GM06990 (cell line): Measurements from ENCODE around the gene CTNNAL1.

Experiments
- DNase-seq: peaks from one replicate; pipeline ENCODE4 v3.0.0-alpha.2; 2011; ENCODE audit not compliant: insufficient read length; ENCODE audit errors: extremely low read depth
- H3K27me3 ChIP-seq: replicated peaks from 2 replicates; pipeline ENCODE4 v1.6.0; 2011; ENCODE audit warnings: low read length; ENCODE audit not compliant: control insufficient read depth, insufficient read depth
- H3K36me3 ChIP-seq: 2 replicates; pipeline ENCODE4 v1.5.1; 2011; ENCODE audit warnings: low read length; ENCODE audit not compliant: control insufficient read depth, insufficient read depth
- H3K4me3 ChIP-seq: replicated peaks from 2 replicates; pipeline ENCODE4 v1.5.1; 2011; ENCODE audit warnings: low read depth, mild to moderate bottlenecking, control low read depth, low read length
- TF ChIP-seq, protein P1 (sequence below): IDR thresholded peaks from 2 replicates; pipeline ENCODE4 v1.5.1; 2011; ENCODE audit warnings: low read length, control low read depth, mild to moderate bottlenecking, inconsistent platforms; ENCODE audit not compliant: insufficient read depth, poor library complexity, severe bottlenecking

Gene CTNNAL1

DNA sequence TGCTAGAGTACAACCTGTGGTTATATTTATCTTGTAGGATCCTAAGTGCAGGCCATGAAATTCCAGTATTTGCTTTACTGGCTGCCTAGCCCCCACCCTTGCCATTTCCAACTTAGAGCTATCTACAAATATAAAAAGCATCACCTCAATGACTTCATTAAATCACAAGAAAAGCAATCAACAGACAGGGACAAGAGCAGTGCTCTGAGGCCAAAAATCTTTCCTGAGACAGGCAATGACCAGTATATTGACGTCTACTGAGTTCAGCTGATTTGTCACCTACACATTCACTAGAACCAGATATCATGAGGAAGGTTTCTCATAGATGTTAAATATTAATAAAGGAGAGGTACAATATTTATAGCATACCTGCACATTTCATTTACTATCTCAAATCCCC lies 38.4 kb upstream of the CTNNAL1 start:
- no peak for DNase-seq
- Histone ChIP-seq H3K36me3 (peaks cover 7% of the 10 kb centered on the region), H3K27me3 (no peaks in the 10 kb centered on the region), H3K4me3 (no peak overlapping the region)
- TF ChIP-seq, protein P1, sequence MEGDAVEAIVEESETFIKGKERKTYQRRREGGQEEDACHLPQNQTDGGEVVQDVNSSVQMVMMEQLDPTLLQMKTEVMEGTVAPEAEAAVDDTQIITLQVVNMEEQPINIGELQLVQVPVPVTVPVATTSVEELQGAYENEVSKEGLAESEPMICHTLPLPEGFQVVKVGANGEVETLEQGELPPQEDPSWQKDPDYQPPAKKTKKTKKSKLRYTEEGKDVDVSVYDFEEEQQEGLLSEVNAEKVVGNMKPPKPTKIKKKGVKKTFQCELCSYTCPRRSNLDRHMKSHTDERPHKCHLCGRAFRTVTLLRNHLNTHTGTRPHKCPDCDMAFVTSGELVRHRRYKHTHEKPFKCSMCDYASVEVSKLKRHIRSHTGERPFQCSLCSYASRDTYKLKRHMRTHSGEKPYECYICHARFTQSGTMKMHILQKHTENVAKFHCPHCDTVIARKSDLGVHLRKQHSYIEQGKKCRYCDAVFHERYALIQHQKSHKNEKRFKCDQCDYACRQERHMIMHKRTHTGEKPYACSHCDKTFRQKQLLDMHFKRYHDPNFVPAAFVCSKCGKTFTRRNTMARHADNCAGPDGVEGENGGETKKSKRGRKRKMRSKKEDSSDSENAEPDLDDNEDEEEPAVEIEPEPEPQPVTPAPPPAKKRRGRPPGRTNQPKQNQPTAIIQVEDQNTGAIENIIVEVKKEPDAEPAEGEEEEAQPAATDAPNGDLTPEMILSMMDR: no peak

DNA sequence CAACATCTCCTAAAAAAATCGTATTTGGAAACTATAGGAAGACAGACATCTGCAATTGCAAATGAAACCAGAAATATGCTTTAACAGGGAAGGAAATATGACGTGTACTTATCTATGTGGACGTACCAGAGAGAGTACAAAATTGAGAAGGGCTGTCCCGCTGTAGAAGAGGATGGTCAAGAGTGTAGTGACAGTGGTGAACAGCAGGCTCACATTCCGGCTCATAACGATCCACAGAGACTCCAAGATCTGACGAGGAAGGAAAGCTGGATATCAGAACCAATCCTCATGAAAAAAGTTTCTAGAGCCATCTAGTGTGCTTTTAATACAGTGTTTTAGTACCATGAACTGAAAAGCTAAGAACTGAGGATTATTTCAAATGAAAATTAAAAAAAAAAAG lies 37.1 kb upstream of the CTNNAL1 start:
- no peak for DNase-seq
- TF ChIP-seq, protein P1: no peak
- Histone ChIP-seq H3K36me3 (peaks cover 8% of the 10 kb centered on the region), H3K27me3 (no peaks in the 10 kb centered on the region), H3K4me3 (no peak overlapping the region)

- no peaks in the 10 kb centered on the region for H3K27me3 ChIP-seq
- H3K36me3 ChIP-seq: peaks cover 8% of the 10 kb centered on the region
- no peak for DNase-seq
- no peak overlapping the region for H3K4me3 ChIP-seq
- TF ChIP-seq, protein P1: no peak
Measured at GRCh38 chr9:109048822-109049221, 35.5 kb upstream of the CTNNAL1 start.

GRCh38 chr9:109047259-109047658 lies 34.0 kb upstream of the CTNNAL1 start:
- TF ChIP-seq, protein P1: no peak
- DNase-seq: no peak
- Histone ChIP-seq H3K36me3 (peaks cover 7% of the 10 kb centered on the region), H3K4me3 (no peak overlapping the region), H3K27me3 (no peaks in the 10 kb centered on the region)

GRCh38 chr9:109046346-109046745 lies 33.0 kb upstream of the CTNNAL1 start:
- H3K36me3 ChIP-seq: peaks cover 8% of the 10 kb centered on the region

More at GRCh38 chr9:109046346-109046745, 33.0 kb upstream of the CTNNAL1 start:
- TF ChIP-seq, protein P1: no peak
- Histone ChIP-seq H3K4me3 (no peak overlapping the region), H3K27me3 (no peaks in the 10 kb centered on the region)
- no peak for DNase-seq
